B cell (primary cell): ENCODE data around the gene METTL4. TPM values are rescaled to one million over a fixed set of nuclear protein-coding genes. Genes with fewer than 3 reads are reported as not detected.
A peak's percentile ranks its signal among the peaks of the same experiment; 100 is the strongest.

ENCODE experiments used
- ATAC-seq: fragments of 200-7000 bp; cut with Tn5 transposase; one replicate; pipeline ENCODE4 v1.10.0; 2021; ENCODE audit warnings: low read depth, mild to moderate bottlenecking, moderate number of reproducible peaks, moderate library complexity
- CTCF ChIA-PET: fragments of 350-600 bp; sonication (Branson Sonifier 250); formaldehyde crosslinking; loops from one replicate; lab custom pipeline; 2021; ENCODE audit warnings: antibody characterized with exemption, inconsistent platforms; lab: Charles Lee
- POLR2A ChIA-PET: fragments of 350-600 bp; sonication (Branson Sonifier 250); formaldehyde crosslinking; loops from one replicate; lab custom pipeline; 2021; ENCODE audit warnings: antibody characterized with exemption; lab: Charles Lee
- DNase-seq: peaks from one replicate; pipeline ENCODE4 v3.0.0; 2013
- H2AFZ ChIP-seq: 2 replicates; pipeline ENCODE4 v1.6.1; 2012; ENCODE audit warnings: mild to moderate bottlenecking, low read depth, low read length; ENCODE audit not compliant: insufficient read depth, poor library complexity, severe bottlenecking
- H3K27ac ChIP-seq, 2 donors: 1 replicate in 1 of 2; 2 replicates in 1 of 2; pipeline ENCODE4 v1.5.1; 2012 to 2013; ENCODE audit warnings: low read length in 2 of 2, mild to moderate bottlenecking in 2 of 2, moderate library complexity in 1 of 2
- H3K27me3 ChIP-seq, 4 experiments: fragments of 200-600 bp in 1 of 4; sonication (generic) in 1 of 4; replicated peaks in 1 of 4; 1 replicate in 2 of 4; 2 replicates in 2 of 4; pipeline versions ENCODE4 v1.6.1 to v1.7.0; 2013 to 2016; ENCODE audit warnings: low read length in 3 of 4, mild to moderate bottlenecking in 2 of 4, mixed read lengths in 1 of 4, moderate library complexity in 1 of 4; ENCODE audit not compliant: insufficient read depth in 4 of 4, control insufficient read depth in 3 of 4; ENCODE audit errors: control extremely low read depth in 1 of 4
- H3K36me3 ChIP-seq, 2 experiments: replicated peaks in 1 of 2; 1 replicate in 1 of 2; 2 replicates in 1 of 2; pipeline versions ENCODE4 v1.6.1 to v1.7.1; 2013; ENCODE audit warnings: low read length in 1 of 2; ENCODE audit not compliant: insufficient read depth in 2 of 2, control insufficient read depth in 1 of 2; ENCODE audit errors: control extremely low read depth in 1 of 2, extremely low read depth in 1 of 2
- H3K4me1 ChIP-seq, 2 donors: fragments of 200-600 bp in 1 of 2; sonication (generic) in 1 of 2; 1 replicate in 1 of 2; 2 replicates in 1 of 2; pipeline versions ENCODE4 v1.5.1 to v1.6.1; 2013 to 2017; ENCODE audit warnings: low read length in 2 of 2; ENCODE audit not compliant: control insufficient read depth in 2 of 2, insufficient read depth in 2 of 2
- H3K4me2 ChIP-seq: replicated peaks from 2 replicates; pipeline ENCODE3; 2012; ENCODE audit warnings: mild to moderate bottlenecking, low read depth, low read length; ENCODE audit not compliant: poor library complexity, severe bottlenecking
- H3K4me3 ChIP-seq, 5 experiments: fragments of 200-600 bp in 1 of 5; sonication (generic) in 1 of 5; 1 replicate in 3 of 5; 2 replicates in 2 of 5; pipeline versions ENCODE4 v1.5.1 to v1.7.0; 2011 to 2016; ENCODE audit warnings: low read length in 4 of 5, mild to moderate bottlenecking in 4 of 5, low read depth in 2 of 5, control low read depth in 1 of 5, moderate library complexity in 1 of 5; ENCODE audit not compliant: insufficient read depth in 1 of 5; ENCODE audit errors: control extremely low read depth in 1 of 5, extremely low read depth in 1 of 5
- H3K79me2 ChIP-seq: fragments of 200-600 bp; sonication (generic); one replicate; pipeline ENCODE4 v1.6.0; 2016; ENCODE audit warnings: low read length; ENCODE audit not compliant: control insufficient read depth, insufficient read depth
- H3K9ac ChIP-seq: fragments of 200-600 bp; sonication (generic); 2 replicates; pipeline ENCODE4 v1.6.1; 2017; ENCODE audit warnings: mild to moderate bottlenecking, low read length, moderate library complexity
- H3K9me3 ChIP-seq, 3 donors: one replicate each; pipeline versions ENCODE4 v1.6.1 to v1.7.1; 2013; ENCODE audit warnings: low read length in 2 of 3; ENCODE audit not compliant: control insufficient read depth in 2 of 3, insufficient read depth in 1 of 3; ENCODE audit errors: control extremely low read depth in 1 of 3
- H4K20me1 ChIP-seq: 2 replicates; pipeline ENCODE4 v1.6.0; 2012; ENCODE audit warnings: mild to moderate bottlenecking, low read length; ENCODE audit not compliant: insufficient read depth, control insufficient read depth, poor library complexity, severe bottlenecking
- H3K27ac Mint-ChIP-seq: one replicate; pipeline ENCODE4 v1.8.0; 2021; ENCODE audit warnings: mixed read lengths
- H3K27me3 Mint-ChIP-seq: one replicate; pipeline ENCODE4 v1.8.0; 2021; ENCODE audit warnings: mixed read lengths
- H3K4me1 Mint-ChIP-seq: one replicate; pipeline ENCODE4 v1.8.0; 2021; ENCODE audit warnings: mixed read lengths
- H3K4me3 Mint-ChIP-seq: one replicate; pipeline ENCODE4 v1.8.0; 2021; ENCODE audit warnings: mixed read lengths
- H3K9me3 Mint-ChIP-seq: one replicate; pipeline ENCODE4 v1.8.0; 2022; ENCODE audit warnings: mixed read lengths; ENCODE audit not compliant: insufficient read depth
- CTCF ChIP-seq: fragments of 200-600 bp; IDR thresholded peaks from one replicate; pipeline ENCODE4 v1.8.0; 2022; ENCODE audit warnings: antibody characterized with exemption, mild to moderate bottlenecking
- EZH2 ChIP-seq: IDR thresholded peaks from 2 replicates; pipeline ENCODE4 v1.6.1; 2012; ENCODE audit warnings: borderline replicate concordance, low read depth, mild to moderate bottlenecking, moderate library complexity, low read length; ENCODE audit not compliant: insufficient read depth, poor library complexity, severe bottlenecking
- WGBS: methylation state at CpG from one replicate; pipeline ENCODE4 v1.1.5; 2013; ENCODE audit warnings: missing lambda C conversion rate; ENCODE audit not compliant: insufficient coverage; 5-methylcytosine and 5-hydroxymethylcytosine counted together
- intact Hi-C: fragments of 100-400 bp; cut with micrococcal nuclease; formaldehyde crosslinking; loops from one replicate; pipeline ENCODE4 v1.10.0; 2022
- polyA plus RNA-seq: library from polyadenylated mRNA; depleted of rRNA; stranded (reverse); fragments of >200 nt; gene quantifications from 2 replicates; pipeline ENCODE4 v1.2.3, GENCODE V29; 2012
- total RNA-seq, 2 donors: library from RNA; stranded (reverse); fragments of 120-200 nt in 1 of 2; gene quantifications; 1 replicate in 1 of 2; 2 replicates in 1 of 2; pipeline versions ENCODE4 v1.2.3 to v1.2.4, GENCODE V29; 2013 to 2022

Gene METTL4
- total and polyA plus RNA-seq, 2 donors (not counting 1 experiment from before 2014, with no cell fraction given), result 12.9 to 31.6 TPM

GRCh38 chr18:2609604-2610003 is 38.3 kb upstream of the METTL4 start:
- Mint-ChIP-seq H3K4me1 (peaks cover 20% of the 10 kb centered on the region), H3K9me3 (no peaks in the 10 kb centered on the region), H3K4me3 (no peak overlapping the region), H3K27ac (peak overlapping the region; percentile 26), H3K27me3 (no peaks in the 10 kb centered on the region)
- WGBS, result no CpG with 5 or more reads among the region's 2 CpGs
- CTCF ChIA-PET, result interaction anchor here (1.2 kb wide), 1 partner anchor 32 kb away, joined by 4 read pairs; no protein-coding TSS in a partner anchor
- Histone ChIP-seq H4K20me1 (no peaks in the 10 kb centered on the region), H3K4me3 (no peak overlapping the region), H3K27me3 (no peaks in the 10 kb centered on the region), H2AFZ (no peak overlapping the region), H3K4me1 (peaks cover 6 to 17% of the 10 kb centered on the region in 2 donors), H3K9me3 (no peaks in the 10 kb centered on the region), H3K4me2 (no peak overlapping the region), H3K9ac (no peak overlapping the region), H3K27ac (no peak overlapping the region), H3K79me2 (no peaks in the 10 kb centered on the region), H3K36me3 (no peaks in the 10 kb centered on the region)
- ATAC-seq (no peak), DNase-seq (no peak)
- intact Hi-C loops, result no loop called here
- POLR2A ChIA-PET, result no interaction called here
- TF ChIP-seq CTCF, result no peak

GRCh38 chr18:2606335-2606734 is 35.0 kb upstream of the METTL4 start:
- H3K36me3 ChIP-seq, result no peaks in the 10 kb centered on the region
- POLR2A ChIA-PET, result interaction anchor here (1.1 to 1.7 kb wide), 3 partner anchors 31 to 50 kb away, joined by 3 to 39 read pairs (median 14); partner anchors contain the start of gene SMCHD1
- DNase-seq, result peak; percentile 21

More at GRCh38 chr18:2606335-2606734, 35.0 kb upstream of the METTL4 start:
- Histone ChIP-seq H3K4me3 (peak overlapping the region in 1 of 5 experiments; percentile 20), H3K27ac (peak overlapping the region; percentile 19 to 66), H3K79me2 (no peaks in the 10 kb centered on the region), H3K9ac (no peak overlapping the region), H4K20me1 (no peaks in the 10 kb centered on the region), H3K4me2 (peak overlapping the region; percentile 55), H3K27me3 (no peaks in the 10 kb centered on the region), H3K4me1 (peaks cover 6 to 17% of the 10 kb centered on the region in 2 donors), H2AFZ (peak overlapping the region; percentile 66), H3K9me3 (no peaks in the 10 kb centered on the region)
- Mint-ChIP-seq H3K27ac (peak overlapping the region; percentile 69), H3K4me3 (peak overlapping the region; percentile 70), H3K27me3 (no peaks in the 10 kb centered on the region), H3K9me3 (no peaks in the 10 kb centered on the region), H3K4me1 (peaks cover 22% of the 10 kb centered on the region)
- no peak for ATAC-seq
- CTCF ChIA-PET, result interaction anchor here (0.7 to 4.9 kb wide), 5 partner anchors 17 to 52 kb away, joined by 3 to 32 read pairs (median 4); partner anchors contain the start of genes METTL4 and NDC80
- no CpG with 5 or more reads among the region's 2 CpGs for WGBS
- no peak for TF ChIP-seq CTCF
- TF ChIP-seq EZH2, result no peak
- intact Hi-C loops, result no loop called here
